Subcutaneous abdominal adipose tissue (tissue), 5 donors: ENCODE data around the gene ADCY3.

Experiments
- H3K27ac ChIP-seq: one replicate; pipeline ENCODE4 v1.7.0; 2013; ENCODE audit warnings: low read depth, mild to moderate bottlenecking, inconsistent platforms, low read length, moderate library complexity
- H3K27me3 ChIP-seq, 5 donors: one replicate each; pipeline ENCODE4 v1.7.0; 2013; ENCODE audit warnings: low read length in 5 of 5, inconsistent platforms in 1 of 5; ENCODE audit not compliant: control insufficient read depth in 5 of 5, insufficient read depth in 4 of 5
- H3K36me3 ChIP-seq, 5 donors: one replicate each; pipeline ENCODE4 v1.7.0; 2013; ENCODE audit warnings: low read length in 5 of 5; ENCODE audit not compliant: control insufficient read depth in 5 of 5, insufficient read depth in 5 of 5
- H3K4me1 ChIP-seq, 5 donors: one replicate each; pipeline ENCODE4 v1.7.0; 2013; ENCODE audit warnings: low read length in 5 of 5, mild to moderate bottlenecking in 3 of 5, moderate library complexity in 1 of 5; ENCODE audit not compliant: control insufficient read depth in 5 of 5, insufficient read depth in 5 of 5
- H3K4me3 ChIP-seq, 5 donors: one replicate each; pipeline ENCODE4 v1.7.0; 2013; ENCODE audit warnings: low read length in 5 of 5, low read depth in 1 of 5
- H3K9ac ChIP-seq, 5 donors: one replicate each; pipeline ENCODE4 v1.7.0; 2013; ENCODE audit warnings: low read length in 5 of 5, mild to moderate bottlenecking in 4 of 5, moderate library complexity in 3 of 5
- H3K9me3 ChIP-seq, 5 donors: one replicate each; pipeline ENCODE4 v1.7.0; 2013; ENCODE audit warnings: low read length in 5 of 5; ENCODE audit not compliant: control insufficient read depth in 5 of 5
- donor health status: healthy.
- donor health status: healthy.
- donor health status: healthy.
- donor health status: healthy.
- donor health status: healthy.

The ADCY3 gene

DNA sequence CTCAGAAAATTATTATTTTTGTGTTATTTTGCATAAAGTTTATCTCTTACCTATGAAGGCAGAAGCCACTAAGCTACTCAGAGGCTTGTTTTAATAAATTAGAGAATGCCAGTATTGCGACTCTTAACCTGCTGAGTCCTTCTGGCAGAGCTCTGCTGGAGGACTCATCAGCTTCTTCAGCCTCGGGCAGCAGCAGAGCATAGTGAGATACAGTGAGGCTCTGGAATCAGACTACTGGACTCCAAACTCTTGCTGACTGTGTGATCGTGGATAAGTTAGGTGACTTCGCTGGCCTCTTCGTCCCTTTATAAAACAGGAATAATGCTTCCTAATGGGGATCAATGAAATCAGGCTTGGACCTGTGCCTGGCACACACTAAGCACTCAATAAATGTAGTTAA is 128.6 kb downstream of the ADCY3 start:
- peaks cover 0 to 18% (median 12%) of the 10 kb centered on the region in 5 donors for H3K4me1 ChIP-seq
- H3K4me3 ChIP-seq: no peak overlapping the region
- peaks cover 0 to 7% (median 5%) of the 10 kb centered on the region in 5 donors for H3K36me3 ChIP-seq
- H3K27me3 ChIP-seq: no peaks in the 10 kb centered on the region
- H3K9ac ChIP-seq: no peak overlapping the region
- H3K9me3 ChIP-seq: no peaks in the 10 kb centered on the region
- no peak overlapping the region for H3K27ac ChIP-seq

DNA sequence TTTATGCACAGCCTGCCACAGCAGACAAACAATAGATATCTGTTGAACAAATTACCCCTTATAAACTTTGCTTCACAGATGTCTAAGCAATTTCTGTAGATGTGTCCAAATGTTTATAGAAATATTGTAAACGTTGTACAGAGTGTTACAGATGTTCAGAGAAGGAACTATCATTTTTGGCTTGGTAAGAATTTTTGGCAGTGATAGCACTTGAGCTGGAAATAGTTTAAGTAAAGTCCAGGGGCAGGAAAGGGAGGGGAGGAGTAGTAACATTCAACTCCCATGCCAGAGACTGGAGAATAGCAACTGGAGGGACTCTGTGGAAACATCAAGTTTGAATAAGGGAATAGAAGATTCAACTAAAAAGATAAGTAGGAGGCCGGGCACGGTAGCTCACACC is 131.2 kb downstream of the ADCY3 start:
- H3K9me3 ChIP-seq: no peaks in the 10 kb centered on the region
- peaks cover 0 to 15% (median 10%) of the 10 kb centered on the region in 5 donors for H3K4me1 ChIP-seq
- no peak overlapping the region for H3K4me3 ChIP-seq
- H3K9ac ChIP-seq: no peak overlapping the region
- peaks cover 0 to 7% (median 5%) of the 10 kb centered on the region in 5 donors for H3K36me3 ChIP-seq
- no peaks in the 10 kb centered on the region for H3K27me3 ChIP-seq
- no peak overlapping the region for H3K27ac ChIP-seq

DNA sequence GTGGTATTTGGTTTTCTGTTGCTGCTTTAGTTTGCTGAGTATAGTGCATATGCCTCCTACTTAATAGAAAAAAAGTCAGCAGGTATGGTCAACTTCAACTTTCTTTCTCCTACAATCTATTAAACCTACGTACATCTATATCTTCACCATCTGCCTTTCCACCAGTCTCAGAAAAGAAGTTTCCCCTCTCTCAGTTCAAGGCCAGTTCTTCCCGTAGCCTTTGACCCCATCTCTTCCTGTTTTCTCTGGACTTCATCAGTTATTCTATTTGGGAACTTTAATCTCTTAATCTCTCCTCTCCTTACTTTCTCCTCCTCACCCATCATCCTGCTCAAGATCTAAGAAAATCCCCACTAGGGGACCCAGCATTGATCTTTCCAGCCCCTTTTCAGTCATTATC is 132.5 kb downstream of the ADCY3 start:
- H3K27ac ChIP-seq: no peak overlapping the region
- no peak overlapping the region for H3K4me3 ChIP-seq
- no peak overlapping the region for H3K9ac ChIP-seq
- no peaks in the 10 kb centered on the region for H3K27me3 ChIP-seq
- H3K36me3 ChIP-seq: peaks cover 0 to 7% (median 5%) of the 10 kb centered on the region in 5 donors
- no peaks in the 10 kb centered on the region for H3K9me3 ChIP-seq
- peaks cover 0 to 10% (median 4%) of the 10 kb centered on the region in 5 donors for H3K4me1 ChIP-seq

DNA sequence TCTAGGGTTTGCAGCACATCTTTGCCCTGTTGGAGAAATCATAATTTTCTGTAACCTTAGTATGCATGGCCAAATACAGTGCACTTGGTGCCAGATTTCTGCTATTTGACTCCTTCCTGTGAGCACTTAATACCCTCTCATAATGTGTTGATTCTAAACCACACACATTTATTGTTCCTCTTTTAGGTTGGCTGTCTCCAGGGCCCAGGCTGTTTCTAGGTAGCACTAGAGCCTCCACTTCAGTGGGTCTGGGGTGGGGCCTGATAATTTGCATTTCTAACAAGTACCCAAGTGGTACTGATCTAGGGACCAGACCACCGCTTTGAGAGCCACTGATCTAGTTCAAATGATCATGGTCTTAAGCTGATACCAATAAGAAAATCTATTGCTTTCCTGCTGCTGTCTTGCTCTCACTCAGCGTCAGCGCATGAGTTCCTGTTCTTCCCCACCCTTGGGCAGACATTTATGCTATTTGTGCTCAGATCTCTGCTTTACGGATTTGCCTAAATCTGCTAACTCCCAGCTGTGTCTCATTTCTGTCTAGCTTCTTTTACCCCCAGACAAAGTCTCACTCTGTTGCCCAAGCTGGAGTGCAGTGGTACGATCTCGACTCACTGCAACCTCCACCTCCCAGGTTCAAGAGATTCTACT is 134.2 kb downstream of the ADCY3 start:
- Histone ChIP-seq H3K27me3 (peaks cover 0 to 3% (median 0%) of the 10 kb centered on the region in 5 donors), H3K4me1 (peaks cover 0 to 5% (median 0%) of the 10 kb centered on the region in 5 donors), H3K4me3 (no peak overlapping the region), H3K9me3 (no peaks in the 10 kb centered on the region), H3K36me3 (peaks cover 0 to 7% (median 5%) of the 10 kb centered on the region in 5 donors), H3K27ac (no peak overlapping the region), H3K9ac (no peak overlapping the region)

DNA sequence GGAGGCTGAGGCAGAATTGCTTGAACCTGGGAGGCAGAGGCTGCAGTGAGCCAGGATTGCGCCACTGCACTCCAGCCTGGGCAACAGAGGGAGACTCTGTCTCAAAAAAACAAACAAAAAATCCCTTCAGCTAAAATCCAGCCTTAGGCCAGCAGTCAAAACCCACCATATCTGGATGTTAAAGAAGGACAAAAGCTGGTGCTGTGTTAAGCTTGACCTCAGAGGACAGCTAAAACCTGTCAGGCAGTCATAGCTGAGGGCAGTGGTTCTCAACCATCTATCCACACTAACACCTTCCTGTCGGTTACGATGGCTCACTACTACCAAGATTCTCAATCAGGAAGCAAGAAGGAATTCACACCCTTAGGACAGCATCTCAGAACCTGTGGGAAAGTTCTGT is 136.4 kb downstream of the ADCY3 start:
- no peaks in the 10 kb centered on the region for H3K9me3 ChIP-seq

DNA sequence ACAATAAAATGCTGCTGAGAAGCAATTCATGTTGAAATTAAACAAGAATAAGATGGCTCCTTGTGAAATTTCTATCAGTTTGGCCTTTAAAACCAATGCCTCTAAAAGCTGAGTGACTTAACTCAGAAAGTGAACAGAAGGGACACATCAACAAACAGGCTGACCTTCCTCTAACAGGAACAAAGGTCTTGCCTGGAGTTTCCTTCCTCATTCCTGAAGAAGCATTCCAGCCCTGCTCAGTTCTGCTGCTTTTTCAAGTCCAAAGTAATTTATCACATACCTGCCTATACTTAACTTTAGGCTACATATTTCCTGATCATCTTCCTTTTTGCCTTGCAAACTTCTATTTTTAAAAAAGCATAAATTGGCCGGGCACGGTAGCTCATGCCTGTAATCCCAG is 140.9 kb downstream of the ADCY3 start:
- no peak overlapping the region for H3K4me3 ChIP-seq
- no peak overlapping the region for H3K27ac ChIP-seq
- H3K9ac ChIP-seq: no peak overlapping the region
- no peaks in the 10 kb centered on the region for H3K36me3 ChIP-seq
- H3K9me3 ChIP-seq: no peaks in the 10 kb centered on the region
- H3K4me1 ChIP-seq: peaks cover 0 to 5% (median 0%) of the 10 kb centered on the region in 5 donors
- peaks cover 0 to 3% (median 0%) of the 10 kb centered on the region in 5 donors for H3K27me3 ChIP-seq

More for the DNA sequence above, 136.4 kb downstream of the ADCY3 start:
- Histone ChIP-seq H3K27me3 (peaks cover 0 to 3% (median 0%) of the 10 kb centered on the region in 5 donors), H3K27ac (no peak overlapping the region), H3K4me3 (no peak overlapping the region), H3K4me1 (peaks cover 0 to 5% (median 3%) of the 10 kb centered on the region in 5 donors), H3K36me3 (no peaks in the 10 kb centered on the region), H3K9ac (no peak overlapping the region)

DNA sequence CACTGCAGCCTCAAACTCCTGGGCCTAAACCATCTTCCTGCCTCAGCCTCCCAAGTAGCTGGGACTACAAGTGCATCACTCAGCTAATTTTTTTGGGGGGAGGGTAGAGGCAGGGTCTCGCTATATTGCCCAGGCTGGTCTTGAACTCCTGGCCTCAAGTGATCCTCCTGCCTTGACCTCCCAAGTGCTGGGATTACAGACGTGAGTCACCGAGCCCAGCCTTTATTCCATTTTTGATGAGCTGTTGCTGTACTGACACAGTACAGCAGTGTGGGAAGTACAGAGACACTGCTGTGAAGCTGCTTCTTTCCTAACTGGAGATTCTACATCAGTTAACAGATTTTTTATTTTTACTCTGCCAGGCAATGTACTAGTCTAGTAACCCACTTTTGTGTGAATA is 145.7 kb downstream of the ADCY3 start:
- Histone ChIP-seq H3K36me3 (peaks cover 4 to 9% (median 8%) of the 10 kb centered on the region in 5 donors), H3K27me3 (no peaks in the 10 kb centered on the region), H3K4me3 (no peak overlapping the region), H3K4me1 (peaks cover 0 to 5% (median 0%) of the 10 kb centered on the region in 5 donors), H3K27ac (no peak overlapping the region), H3K9ac (no peak overlapping the region), H3K9me3 (no peaks in the 10 kb centered on the region)

DNA sequence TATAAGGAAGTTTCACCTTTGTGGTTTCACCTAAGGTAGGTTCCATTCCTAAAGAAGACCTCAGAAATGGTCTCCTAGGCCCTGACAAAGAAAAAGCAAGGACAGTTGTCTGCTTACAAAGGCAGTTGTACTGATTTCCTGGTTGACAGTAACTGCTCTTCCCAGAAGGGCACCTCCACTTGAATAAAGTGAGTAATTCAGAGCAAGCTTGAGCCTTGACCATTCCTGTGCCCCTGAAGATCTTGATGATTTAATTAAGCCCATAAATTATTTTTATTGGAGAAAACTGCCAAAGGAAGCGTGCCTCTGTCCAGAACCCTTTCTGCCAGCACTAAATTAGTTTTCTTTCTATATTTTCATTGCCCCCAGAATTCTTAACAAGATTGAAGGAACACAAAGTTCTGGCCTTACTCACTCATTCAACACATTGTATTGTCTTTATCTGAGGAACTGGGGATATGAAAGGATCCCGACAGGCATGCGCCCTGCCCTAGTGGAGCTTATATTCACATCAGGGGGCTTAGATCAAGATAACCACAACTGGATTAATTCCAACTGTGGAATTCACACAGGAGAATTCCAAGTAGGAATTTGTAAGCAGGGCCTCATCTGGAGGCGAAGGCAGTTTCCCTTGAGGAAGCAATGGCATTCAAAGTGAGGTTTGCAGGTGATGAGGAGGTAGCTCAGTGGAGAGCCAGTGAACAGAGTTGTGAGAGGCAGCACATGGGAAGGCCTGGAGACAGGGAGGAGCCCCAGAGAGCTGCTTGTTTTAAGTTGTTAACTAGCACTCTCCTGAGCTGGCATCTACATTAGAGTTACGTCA is 148.1 kb downstream of the ADCY3 start:
- Histone ChIP-seq H3K4me3 (no peak overlapping the region), H3K27ac (no peak overlapping the region), H3K4me1 (peaks cover 0 to 4% (median 4%) of the 10 kb centered on the region in 5 donors), H3K9me3 (no peaks in the 10 kb centered on the region), H3K27me3 (no peaks in the 10 kb centered on the region), H3K36me3 (peaks cover 8 to 14% (median 9%) of the 10 kb centered on the region in 5 donors), H3K9ac (no peak overlapping the region)

DNA sequence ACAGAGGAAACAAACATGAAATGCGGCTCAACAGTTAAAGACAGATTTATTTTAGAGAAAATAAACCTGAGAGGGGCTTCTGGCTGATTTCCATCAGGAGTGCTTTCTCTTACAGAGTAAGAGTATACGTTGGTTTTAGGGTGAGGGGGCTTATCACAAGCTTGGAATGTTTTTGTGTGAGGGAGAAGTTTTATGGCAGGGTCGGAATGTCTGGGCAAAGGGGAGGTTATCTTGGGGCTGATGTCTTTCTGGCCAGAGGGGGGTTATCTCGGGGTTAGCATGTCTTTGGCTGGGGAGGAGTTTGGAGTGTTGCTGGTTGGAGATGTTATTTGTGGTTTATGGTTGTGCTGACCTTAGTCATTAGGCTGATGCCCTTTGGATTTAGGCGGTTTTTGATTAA is 149.0 kb downstream of the ADCY3 start:
- no peak overlapping the region for H3K4me3 ChIP-seq
- peaks cover 8 to 16% (median 10%) of the 10 kb centered on the region in 5 donors for H3K36me3 ChIP-seq
- H3K9ac ChIP-seq: no peak overlapping the region
- H3K27me3 ChIP-seq: no peaks in the 10 kb centered on the region
- peaks cover 0 to 4% (median 4%) of the 10 kb centered on the region in 5 donors for H3K4me1 ChIP-seq
- no peaks in the 10 kb centered on the region for H3K9me3 ChIP-seq
- no peak overlapping the region for H3K27ac ChIP-seq
